Naive thymus-derived CD4-positive, alpha-beta T cell (primary cell): ENCODE measurements around the gene PCDHGA3. TPM values are rescaled to one million over a fixed set of nuclear protein-coding genes. Genes with fewer than 3 reads are reported as not detected.
A peak's percentile ranks its signal among the peaks of the same experiment; 100 is the strongest.
"Not testable (repeated sequence)": the region's sequence is repeated elsewhere in the genome, so short reads cannot be mapped to it uniquely, and the experiment has no call there.

Source experiments
- ATAC-seq: fragments of 150-1000 bp; cut with Tn5 transposase; 2 replicates; pipeline ENCODE4 v1.10.0; 2021; ENCODE audit warnings: mild to moderate bottlenecking, moderate library complexity
- CTCF ChIA-PET: fragments of 350-600 bp; sonication (Branson Sonifier 250); formaldehyde crosslinking; loops from one replicate; lab custom pipeline; 2021; ENCODE audit warnings: antibody characterized with exemption; lab: Charles Lee
- POLR2A ChIA-PET: fragments of 350-600 bp; sonication (Branson Sonifier 250); formaldehyde crosslinking; loops from one replicate; lab custom pipeline; 2021; ENCODE audit warnings: antibody characterized with exemption, inconsistent platforms; lab: Charles Lee
- DNase-seq, 9 donors: peaks; one replicate each; pipeline versions ENCODE4 v3.0.0 to v3.0.0-alpha.2; 2020 to 2022; ENCODE audit warnings: mixed read lengths in 1 of 9
- H3K27ac ChIP-seq: one replicate; pipeline ENCODE4 v1.7.0; 2013; ENCODE audit warnings: mild to moderate bottlenecking, low read depth, low read length, moderate library complexity
- H3K27me3 ChIP-seq, 2 donors: one replicate each; pipeline ENCODE4 v1.7.0; 2013; ENCODE audit warnings: low read length in 2 of 2, mild to moderate bottlenecking in 2 of 2, moderate library complexity in 2 of 2; ENCODE audit not compliant: control insufficient read depth in 2 of 2, insufficient read depth in 2 of 2
- H3K36me3 ChIP-seq, 3 experiments: 1 replicate in 2 of 3; 2 replicates in 1 of 3; pipeline ENCODE4 v1.7.0; 2013; ENCODE audit warnings: low read length in 3 of 3, mild to moderate bottlenecking in 3 of 3, moderate library complexity in 1 of 3; ENCODE audit not compliant: insufficient read depth in 3 of 3, control insufficient read depth in 2 of 3
- H3K4me1 ChIP-seq, 2 donors: one replicate each; pipeline ENCODE4 v1.7.0; 2013; ENCODE audit warnings: low read length in 2 of 2, mild to moderate bottlenecking in 2 of 2, moderate library complexity in 1 of 2; ENCODE audit not compliant: control insufficient read depth in 2 of 2, insufficient read depth in 2 of 2
- H3K4me3 ChIP-seq: 2 replicates; pipeline ENCODE4 v1.7.0; 2013; ENCODE audit warnings: mild to moderate bottlenecking, low read length
- H3K9me3 ChIP-seq, 3 experiments: 1 replicate in 2 of 3; 2 replicates in 1 of 3; pipeline ENCODE4 v1.7.0; 2013; ENCODE audit warnings: low read length in 3 of 3; ENCODE audit not compliant: control insufficient read depth in 2 of 3
- H3K27ac Mint-ChIP-seq, 9 donors: one replicate each; pipeline ENCODE4 v1.8.0; 2020 to 2022; ENCODE audit warnings: mixed read lengths in 9 of 9, mild to moderate bottlenecking in 8 of 9, moderate library complexity in 5 of 9, inconsistent platforms in 2 of 9
- H3K27me3 Mint-ChIP-seq, 5 donors: one replicate each; pipeline ENCODE4 v1.8.0; 2021 to 2022; ENCODE audit warnings: mixed read lengths in 5 of 5, mild to moderate bottlenecking in 1 of 5
- H3K36me3 Mint-ChIP-seq, 5 donors: one replicate each; pipeline ENCODE4 v1.8.0; 2020 to 2022; ENCODE audit warnings: mixed read lengths in 5 of 5, mild to moderate bottlenecking in 3 of 5, inconsistent platforms in 1 of 5
- H3K4me1 Mint-ChIP-seq, 7 donors: one replicate each; pipeline ENCODE4 v1.8.0; 2020 to 2022; ENCODE audit warnings: mixed read lengths in 7 of 7, mild to moderate bottlenecking in 3 of 7, inconsistent platforms in 1 of 7
- H3K4me3 Mint-ChIP-seq, 10 donors: one replicate each; pipeline ENCODE4 v1.8.0; 2020 to 2022; ENCODE audit warnings: mild to moderate bottlenecking in 10 of 10, mixed read lengths in 10 of 10, moderate library complexity in 6 of 10, inconsistent platforms in 2 of 10
- H3K9me3 Mint-ChIP-seq, 11 donors: one replicate each; pipeline ENCODE4 v1.8.0; 2020 to 2022; ENCODE audit warnings: mixed read lengths in 11 of 11, mild to moderate bottlenecking in 4 of 11, inconsistent platforms in 1 of 11, moderate library complexity in 1 of 11
- intact Hi-C, 2 donors: fragments of 100-400 bp; cut with micrococcal nuclease; formaldehyde crosslinking; loops; one replicate each; pipeline ENCODE4 v1.15.1; 2023
- polyA plus RNA-seq, 2 donors: library from polyadenylated mRNA; unstranded; fragments of 300-500 nt; fragmentation: Illumina TruSeq; gene quantifications; one replicate each; pipeline ENCODE4 v1.2.3, GENCODE V29; 2021
- total RNA-seq, 6 experiments: library from RNA in 5 of 6; stranded (reverse) in 5 of 6; gene quantifications; 1 replicate in 5 of 6; 2 replicates in 1 of 6; pipeline ENCODE4 v1.2.3 and lab custom pipeline; 2021 to 2026

The PCDHGA3 gene
- total and polyA plus RNA-seq, 7 experiments from 2014 or later = 0.24 TPM; not detected in 6

GRCh38 chr5:141393267-141393666 is 49.6 kb downstream of the PCDHGA3 start:
- Histone ChIP-seq H3K36me3 (no peaks in the 10 kb centered on the region), H3K27me3 (peaks cover 4 to 12% of the 10 kb centered on the region in 2 donors), H3K9me3 (peaks cover 0 to 38% (median 0%) of the 10 kb centered on the region in 3 experiments), H3K4me1 (no peaks in the 10 kb centered on the region), H3K4me3 (no peak overlapping the region), H3K27ac (no peak overlapping the region)
- H3K9me3 Mint-ChIP-seq = peaks cover 0 to 87% (median 51%) of the 10 kb centered on the region in 11 donors
- DNase-seq (no peak), ATAC-seq (no peak)
- H3K4me1 Mint-ChIP-seq = peaks cover 0 to 3% (median 0%) of the 10 kb centered on the region in 7 donors
- ChIA-PET POLR2A (no interaction called here), CTCF (no interaction called here)
- H3K27me3 Mint-ChIP-seq = peaks cover 30 to 84% (median 74%) of the 10 kb centered on the region in 5 donors
- intact Hi-C loops = no loop called here
- H3K4me3 Mint-ChIP-seq = no peak overlapping the region
- peaks cover 3 to 29% (median 10%) of the 10 kb centered on the region in 5 donors for H3K36me3 Mint-ChIP-seq
- peak overlapping the region in 1 of 9 donors; percentile 6 for H3K27ac Mint-ChIP-seq

GRCh38 chr5:141394401-141395187 is 51.0 kb downstream of the PCDHGA3 start:
- DNase-seq, POLR2A ChIA-PET, H3K4me3 Mint-ChIP-seq, H3K4me1 Mint-ChIP-seq, H3K4me3 ChIP-seq, CTCF ChIA-PET, ATAC-seq, intact Hi-C loops, H3K27ac ChIP-seq, H3K4me1 ChIP-seq, H3K36me3 ChIP-seq: not testable (repeated sequence)
- H3K27me3 Mint-ChIP-seq = peaks cover 37 to 85% (median 74%) of the 10 kb centered on the region in 5 donors
- H3K27ac Mint-ChIP-seq = peak overlapping the region in 1 of 9 donors; percentile 28
- H3K9me3 Mint-ChIP-seq = peaks cover 0 to 86% (median 49%) of the 10 kb centered on the region in 11 donors
- peaks cover 2 to 27% (median 10%) of the 10 kb centered on the region in 5 donors for H3K36me3 Mint-ChIP-seq
- Histone ChIP-seq H3K27me3 (peaks cover 4 to 12% of the 10 kb centered on the region in 2 donors), H3K9me3 (peaks cover 0 to 39% (median 0%) of the 10 kb centered on the region in 3 experiments)

Other genes starting within 250 kb of the PCDHGA3 start
Only the 30 nearest of the 38 such genes appear.
- 1 to 10 TPM in 1 of 5 experiments, not detected in 4; 1.2 TPM for gene PCDHB9, start 156.7 kb upstream of the PCDHGA3 start, total RNA-seq
- not detected for gene PCDHB9, start 156.7 kb upstream of the PCDHGA3 start, polyA plus RNA-seq
- gene PCDHB10, start 151.5 kb upstream of the PCDHGA3 start, total RNA-seq = under 1 TPM in 1 of 5 experiments, not detected in 4; 0.12 TPM
- not detected for gene PCDHB10, start 151.5 kb upstream of the PCDHGA3 start, polyA plus RNA-seq
- gene PCDHB11, start 144.2 kb upstream of the PCDHGA3 start, total RNA-seq = not detected
- gene PCDHB11, start 144.2 kb upstream of the PCDHGA3 start, polyA plus RNA-seq = not detected
- not detected for gene PCDHB12, start 135.1 kb upstream of the PCDHGA3 start, total RNA-seq
- not detected for gene PCDHB12, start 135.1 kb upstream of the PCDHGA3 start, polyA plus RNA-seq
- under 1 TPM in 1 of 5 experiments, not detected in 4; 0.08 TPM for gene PCDHB13, start 129.9 kb upstream of the PCDHGA3 start, total RNA-seq
- gene PCDHB13, start 129.9 kb upstream of the PCDHGA3 start, polyA plus RNA-seq = not detected
- gene PCDHB14, start 120.5 kb upstream of the PCDHGA3 start, total RNA-seq = not detected
- gene PCDHB14, start 120.5 kb upstream of the PCDHGA3 start, polyA plus RNA-seq = not detected
- under 1 TPM in 1 of 5 experiments, not detected in 4; 0.24 TPM for gene PCDHB15, start 98.4 kb upstream of the PCDHGA3 start, total RNA-seq
- gene PCDHB15, start 98.4 kb upstream of the PCDHGA3 start, polyA plus RNA-seq = not detected
- gene SLC25A2, start 39.8 kb upstream of the PCDHGA3 start, total RNA-seq = 1 to 10 TPM in 1 of 5 experiments, under 1 TPM in 4; 0.27 to 1.1 (median 0.41) TPM
- gene SLC25A2, start 39.8 kb upstream of the PCDHGA3 start, polyA plus RNA-seq = under 1 TPM in 1 of 2 donors, not detected in 1; 0.34 TPM
- gene TAF7, start 23.0 kb upstream of the PCDHGA3 start, total RNA-seq = 100 to 1,000 TPM in 2 of 5 experiments, 10 to 100 TPM in 3; 64.5 to 115 (median 84.9) TPM
- gene TAF7, start 23.0 kb upstream of the PCDHGA3 start, polyA plus RNA-seq = 100 to 1,000 TPM; 240 to 242 TPM
- under 1 TPM; 0.08 to 0.54 (median 0.17) TPM for gene PCDHGA1, start 13.3 kb upstream of the PCDHGA3 start, total RNA-seq
- not detected for gene PCDHGA1, start 13.3 kb upstream of the PCDHGA3 start, polyA plus RNA-seq
- under 1 TPM in 4 of 5 experiments, not detected in 1; 0.10 to 0.15 (median 0.11) TPM for gene PCDHGA2, start 5.1 kb upstream of the PCDHGA3 start, total RNA-seq
- gene PCDHGA2, start 5.1 kb upstream of the PCDHGA3 start, polyA plus RNA-seq = not detected
- gene PCDHGB1, start 6.3 kb downstream of the PCDHGA3 start, total RNA-seq = under 1 TPM in 1 of 5 experiments, not detected in 4; 0.24 TPM
- not detected for gene PCDHGB1, start 6.3 kb downstream of the PCDHGA3 start, polyA plus RNA-seq
- under 1 TPM in 4 of 5 experiments, not detected in 1; 0.11 to 0.63 (median 0.18) TPM for gene PCDHGA4, start 11.2 kb downstream of the PCDHGA3 start, total RNA-seq
- under 1 TPM in 1 of 2 donors, not detected in 1; 0.20 TPM for gene PCDHGA4, start 11.2 kb downstream of the PCDHGA3 start, polyA plus RNA-seq
- 1 to 10 TPM in 1 of 5 experiments, under 1 TPM in 3, not detected in 1; 0.24 to 1.3 (median 0.36) TPM for gene PCDHGB2, start 16.2 kb downstream of the PCDHGA3 start, total RNA-seq
- gene PCDHGB2, start 16.2 kb downstream of the PCDHGA3 start, polyA plus RNA-seq = not detected
- under 1 TPM; 0.11 to 0.34 (median 0.24) TPM for gene PCDHGA5, start 20.3 kb downstream of the PCDHGA3 start, total RNA-seq
- gene PCDHGA5, start 20.3 kb downstream of the PCDHGA3 start, polyA plus RNA-seq = not detected
- under 1 TPM; 0.24 to 0.59 (median 0.43) TPM for gene PCDHGB3, start 26.4 kb downstream of the PCDHGA3 start, total RNA-seq
- under 1 TPM in 1 of 2 donors, not detected in 1; 0.13 TPM for gene PCDHGB3, start 26.4 kb downstream of the PCDHGA3 start, polyA plus RNA-seq
- under 1 TPM; 0.24 to 0.70 (median 0.35) TPM for gene PCDHGA6, start 30.1 kb downstream of the PCDHGA3 start, total RNA-seq
- gene PCDHGA6, start 30.1 kb downstream of the PCDHGA3 start, polyA plus RNA-seq = not detected
- gene PCDHGA7, start 38.9 kb downstream of the PCDHGA3 start, total RNA-seq = under 1 TPM in 4 of 5 experiments, not detected in 1; 0.13 to 0.30 (median 0.19) TPM
- gene PCDHGA7, start 38.9 kb downstream of the PCDHGA3 start, polyA plus RNA-seq = not detected
- gene PCDHGB4, start 43.9 kb downstream of the PCDHGA3 start, total RNA-seq = under 1 TPM in 4 of 5 experiments, not detected in 1; 0.08 to 0.27 (median 0.24) TPM
- not detected for gene PCDHGB4, start 43.9 kb downstream of the PCDHGA3 start, polyA plus RNA-seq
- under 1 TPM; 0.08 to 0.17 (median 0.13) TPM for gene PCDHGA8, start 48.8 kb downstream of the PCDHGA3 start, total RNA-seq
- not detected for gene PCDHGA8, start 48.8 kb downstream of the PCDHGA3 start, polyA plus RNA-seq
- gene PCDHGB5, start 54.1 kb downstream of the PCDHGA3 start, total RNA-seq = under 1 TPM; 0.16 to 0.44 (median 0.42) TPM
- under 1 TPM; 0.09 to 0.49 TPM for gene PCDHGB5, start 54.1 kb downstream of the PCDHGA3 start, polyA plus RNA-seq
- under 1 TPM in 4 of 5 experiments, not detected in 1; 0.16 to 0.41 (median 0.22) TPM for gene PCDHGA9, start 58.9 kb downstream of the PCDHGA3 start, total RNA-seq
- gene PCDHGA9, start 58.9 kb downstream of the PCDHGA3 start, polyA plus RNA-seq = not detected
- under 1 TPM; 0.13 to 0.44 (median 0.19) TPM for gene PCDHGB6, start 64.2 kb downstream of the PCDHGA3 start, total RNA-seq
- gene PCDHGB6, start 64.2 kb downstream of the PCDHGA3 start, polyA plus RNA-seq = under 1 TPM; 0.05 to 0.12 TPM
- under 1 TPM; 0.11 to 0.39 (median 0.24) TPM for gene PCDHGA10, start 69.2 kb downstream of the PCDHGA3 start, total RNA-seq
- under 1 TPM; 0.04 to 0.12 TPM for gene PCDHGA10, start 69.2 kb downstream of the PCDHGA3 start, polyA plus RNA-seq
- under 1 TPM in 3 of 5 experiments, not detected in 2; 0.11 to 0.16 (median 0.13) TPM for gene PCDHGB7, start 73.8 kb downstream of the PCDHGA3 start, total RNA-seq
- gene PCDHGB7, start 73.8 kb downstream of the PCDHGA3 start, polyA plus RNA-seq = not detected
- gene PCDHGA11, start 77.2 kb downstream of the PCDHGA3 start, total RNA-seq = under 1 TPM in 4 of 5 experiments, not detected in 1; 0.16 to 0.29 (median 0.21) TPM
- not detected for gene PCDHGA11, start 77.2 kb downstream of the PCDHGA3 start, polyA plus RNA-seq
- under 1 TPM in 1 of 5 experiments, not detected in 4; 0.32 TPM for gene PCDHGA12, start 86.7 kb downstream of the PCDHGA3 start, total RNA-seq
- not detected for gene PCDHGA12, start 86.7 kb downstream of the PCDHGA3 start, polyA plus RNA-seq
- under 1 TPM; 0.15 to 0.76 (median 0.16) TPM for gene PCDHGC3, start 132.1 kb downstream of the PCDHGA3 start, total RNA-seq
- under 1 TPM in 1 of 2 donors, not detected in 1; 0.14 TPM for gene PCDHGC3, start 132.1 kb downstream of the PCDHGA3 start, polyA plus RNA-seq
- under 1 TPM in 1 of 5 experiments, not detected in 4; 0.22 TPM for gene PCDHGC4, start 141.2 kb downstream of the PCDHGA3 start, total RNA-seq
- not detected for gene PCDHGC4, start 141.2 kb downstream of the PCDHGA3 start, polyA plus RNA-seq
- under 1 TPM in 1 of 5 experiments, not detected in 4; 0.13 TPM for gene PCDHGC5, start 145.3 kb downstream of the PCDHGA3 start, total RNA-seq
- gene PCDHGC5, start 145.3 kb downstream of the PCDHGA3 start, polyA plus RNA-seq = not detected